Stimulated activated CD8-positive, alpha-beta memory T cell treated with anti-CD3 and anti-CD28 coated beads, Interleukin-7, amount 100 ng/mL, for 4 hours (primary cell): ENCODE data around the gene FBXO17.

Experiments used
- DNase-seq, 2 donors: peaks; one replicate each; pipeline ENCODE4 v3.0.0-alpha.2; 2020; ENCODE audit warnings: low read depth in 2 of 2

The FBXO17 gene

DNA sequence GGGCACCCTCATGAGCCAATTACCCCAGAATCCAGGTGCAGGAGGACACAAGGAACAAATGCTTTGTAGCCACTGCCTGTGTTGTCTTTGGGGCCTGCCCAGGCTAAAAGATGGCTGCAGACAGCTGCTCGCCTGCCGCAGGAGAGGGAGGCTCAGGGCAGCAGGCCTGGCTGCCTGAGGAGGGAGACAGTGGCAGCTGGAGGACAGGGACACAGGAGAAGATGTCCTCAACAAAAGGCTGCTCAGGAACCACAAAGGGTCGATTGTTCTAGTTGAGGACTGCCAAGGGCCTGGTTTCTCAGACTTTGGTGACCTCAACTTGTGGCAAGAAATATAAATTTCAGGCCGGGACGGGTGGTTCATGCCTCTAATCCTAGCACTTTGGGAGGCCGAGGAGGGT, 83.8 kb downstream of the FBXO17 start:
- no peak for DNase-seq
